ENCODE results near the gene SP6.

SP6 gene

DNA sequence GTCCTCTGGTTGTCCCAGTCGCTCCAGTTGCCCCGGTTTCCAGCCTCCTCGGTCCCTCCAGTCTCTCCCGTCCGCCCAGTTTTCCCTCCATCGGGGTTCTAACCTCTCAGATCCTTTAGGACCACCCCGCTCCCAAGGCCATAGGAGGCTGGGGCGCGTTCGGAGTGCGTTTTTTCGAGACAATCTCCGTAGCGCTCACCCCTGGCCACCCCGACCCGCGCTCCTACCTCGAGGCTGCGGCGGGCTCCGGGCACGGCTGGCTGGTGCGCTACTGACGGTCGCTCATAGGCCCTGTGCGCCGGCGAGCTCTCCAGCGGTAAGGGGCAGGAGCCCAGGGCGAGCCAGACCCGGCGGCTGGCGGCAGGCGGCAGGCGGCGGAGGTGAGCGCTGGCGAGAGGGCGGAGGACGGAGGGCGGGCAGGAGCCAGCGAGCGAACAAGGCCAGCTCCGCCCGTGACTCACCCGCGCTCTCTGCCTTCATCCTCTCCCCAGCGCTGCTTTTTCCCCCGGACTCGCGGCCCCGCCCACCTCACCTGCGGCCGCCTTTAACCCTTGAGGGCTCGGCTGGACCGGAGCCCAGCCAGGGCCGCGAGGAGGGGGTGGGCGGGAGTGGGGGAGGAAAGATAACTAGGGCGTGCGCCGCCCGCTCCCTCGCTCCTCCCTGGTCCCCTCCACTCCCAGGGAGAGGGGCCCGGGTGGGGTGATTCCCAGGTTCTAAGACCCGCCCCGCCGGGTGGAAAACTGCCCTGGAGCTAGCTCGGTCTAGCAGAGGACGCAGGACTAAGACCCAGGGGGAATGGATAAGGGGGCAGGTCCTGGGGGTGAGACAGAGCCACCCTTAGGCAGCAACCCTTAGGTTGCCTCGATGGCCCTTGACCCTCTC, at the start of gene SP6:
SP6 (minus strand) TSS at position 472 of the 882 bp plus-strand sequence. CDS start 2,734 bp downstream, outside the sequence.
- peak; percentile 79 for DNase-seq

DNA sequence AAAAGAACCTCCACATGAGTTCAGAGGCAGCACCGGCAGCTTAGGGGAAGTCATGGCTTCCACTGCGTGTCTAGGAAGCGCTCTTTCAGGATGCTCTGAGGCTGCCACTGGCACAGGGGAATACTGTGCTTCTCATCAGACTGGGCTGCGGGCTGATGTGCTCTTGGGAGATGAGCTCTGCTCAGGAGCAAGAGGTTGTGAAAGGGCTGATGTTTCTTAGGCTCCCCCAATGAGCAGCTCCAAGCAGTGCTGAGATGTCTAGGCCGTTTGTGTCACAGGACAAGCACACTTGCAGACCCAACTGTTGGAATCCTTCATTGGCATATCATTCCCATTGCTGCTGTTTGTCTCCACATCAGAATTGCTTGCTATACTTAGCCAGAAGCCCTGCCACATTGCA, 48.7 kb upstream of the SP6 start:
- no peak for DNase-seq

DNA sequence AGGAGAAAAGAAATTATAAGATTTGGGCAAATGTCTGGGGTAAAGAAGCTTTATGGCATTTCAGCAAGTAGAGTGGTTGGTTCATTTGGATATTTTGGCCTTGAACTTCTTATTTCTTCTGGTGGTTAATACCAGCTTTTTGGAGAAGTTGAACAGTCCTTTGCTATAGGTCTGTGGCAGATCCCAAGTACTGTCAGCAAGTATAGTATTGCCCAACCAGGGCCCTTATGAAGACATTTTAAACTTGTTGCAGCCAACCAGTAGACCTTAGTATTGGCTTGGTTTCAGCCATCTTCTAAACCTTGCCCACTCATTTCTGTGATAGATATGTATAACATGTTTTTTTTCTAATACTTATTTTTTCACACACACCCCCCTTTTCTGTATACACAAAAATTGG, 47.3 kb upstream of the SP6 start:
- DNase-seq: no peak

DNA sequence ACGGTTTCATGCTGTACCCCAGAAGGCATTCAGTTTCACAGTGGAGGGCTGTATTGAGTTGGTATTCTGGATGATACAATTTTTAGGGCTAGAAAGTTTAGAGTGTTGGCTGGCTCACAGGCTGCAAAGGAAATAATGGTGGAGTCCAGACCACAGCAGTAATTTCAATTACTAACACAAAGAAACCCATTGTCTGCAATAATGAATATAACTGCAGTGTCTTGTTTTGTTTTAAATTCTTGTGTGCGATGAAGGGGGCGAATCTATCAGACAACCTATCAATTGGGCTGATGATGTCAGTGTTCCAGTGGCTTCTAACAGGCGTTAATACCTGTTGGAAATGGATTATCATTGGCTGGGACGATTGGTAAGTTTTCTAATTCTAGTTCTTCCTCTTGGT, 46.6 kb upstream of the SP6 start:
- no peak for DNase-seq

DNA sequence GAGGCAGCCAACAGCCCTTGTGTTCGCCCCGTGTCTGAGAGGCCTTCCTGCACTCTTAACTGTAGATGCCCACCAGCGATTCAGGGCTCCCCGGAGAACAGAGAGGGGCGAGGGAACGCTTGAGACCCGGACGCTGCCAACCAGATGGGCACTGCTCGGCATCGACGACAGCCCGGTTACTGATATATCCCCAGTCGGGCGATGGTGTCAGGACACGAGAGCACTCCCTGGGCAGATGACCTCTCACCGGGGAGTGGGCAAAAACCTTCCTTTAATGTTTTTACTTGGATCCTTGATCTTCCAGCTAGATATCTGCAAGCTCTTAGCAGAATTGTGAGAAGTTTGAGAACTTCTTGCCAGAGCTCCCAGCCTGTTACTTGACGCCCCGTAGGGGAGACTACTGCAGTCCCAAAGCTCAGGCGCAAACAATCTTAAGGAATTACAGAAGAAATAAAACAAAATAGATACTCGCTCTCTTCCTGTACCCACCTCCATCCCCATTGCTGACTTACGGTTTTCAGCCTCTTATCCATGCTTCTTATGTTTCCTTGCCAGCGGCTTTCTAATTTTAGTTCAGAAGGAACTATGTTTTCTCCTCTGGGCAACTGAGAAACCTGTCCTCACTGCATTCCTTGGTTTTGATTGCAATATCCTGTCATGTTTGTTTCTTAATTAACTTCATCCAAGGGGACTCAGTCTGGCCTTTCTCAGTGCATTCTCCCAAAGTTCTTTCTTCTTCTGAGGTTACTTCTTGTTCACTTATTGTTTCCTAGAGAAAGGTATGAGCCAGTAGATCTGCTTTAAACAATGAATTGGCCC, 45.9 kb upstream of the SP6 start:
- no peak for DNase-seq

DNA sequence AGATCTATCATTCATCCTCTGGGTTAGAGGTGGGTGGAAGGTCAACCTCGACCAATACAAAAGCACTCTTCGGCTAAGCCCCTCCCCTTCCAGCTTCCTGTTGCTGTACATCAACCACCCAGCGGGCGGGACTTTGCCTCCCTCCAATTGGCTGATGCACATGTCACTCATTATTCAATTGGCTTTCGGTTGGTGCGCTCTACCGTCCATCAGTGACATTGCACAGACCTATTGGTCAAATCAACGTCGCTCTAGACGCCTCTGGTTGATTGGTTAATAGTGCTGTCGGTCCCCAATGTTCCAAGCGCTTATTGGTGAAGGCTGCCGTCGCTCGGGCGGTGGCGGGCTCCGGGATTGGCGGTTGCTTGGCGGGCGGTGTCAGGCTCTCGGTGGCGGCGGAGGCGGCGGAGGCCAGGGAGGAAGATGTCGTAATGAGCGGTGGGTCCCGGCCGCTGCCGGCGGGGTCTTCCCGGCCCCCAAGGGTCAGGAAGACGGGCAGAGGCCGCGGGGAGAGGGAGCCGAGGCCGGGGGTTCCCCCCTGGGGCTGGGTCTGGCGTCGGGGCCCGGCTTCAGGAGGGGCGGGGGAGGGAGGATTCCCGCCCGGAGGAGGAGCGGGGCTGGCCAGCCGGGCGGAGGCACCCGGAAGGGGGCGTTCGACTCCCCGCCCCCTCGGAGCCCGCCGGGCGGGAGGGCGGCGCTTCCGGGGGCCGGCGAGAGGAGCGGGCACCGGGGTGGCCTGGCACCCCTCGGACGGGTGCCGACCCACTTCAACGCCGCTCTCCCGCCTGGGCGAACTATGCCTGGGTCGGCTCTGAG, 45.1 kb upstream of the SP6 start, which contains the start of gene SP2:
SP2 (plus strand) TSS at position 381 of the 816 bp plus-strand sequence; CDS start at position 432, 51 bp downstream.
- DNase-seq: peak; percentile 100

DNA sequence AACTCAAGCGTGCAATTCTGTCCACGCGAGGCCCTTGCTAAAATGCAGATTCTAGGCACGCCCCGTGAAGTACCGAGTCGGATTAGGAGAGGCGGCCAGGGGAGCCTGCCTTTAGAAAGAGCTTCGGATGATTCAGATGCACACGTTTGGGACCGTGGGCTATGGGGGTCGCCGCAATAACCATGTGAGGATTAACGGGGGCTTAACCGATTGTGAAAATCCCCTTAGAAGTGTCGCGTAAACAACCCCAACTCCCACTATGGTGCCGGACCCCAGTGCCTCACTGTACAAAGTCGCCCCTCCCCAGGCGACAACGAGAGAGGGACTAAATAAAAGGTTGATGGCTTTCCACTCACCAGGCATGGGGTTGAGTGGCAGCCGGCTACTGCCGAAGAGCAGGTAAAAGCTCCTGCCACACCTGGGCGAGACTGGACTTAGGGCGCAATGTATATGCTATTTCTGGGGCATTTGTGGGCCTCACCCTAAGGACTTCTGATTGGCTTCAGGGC, 44.4 kb upstream of the SP6 start:
- DNase-seq: no peak

DNA sequence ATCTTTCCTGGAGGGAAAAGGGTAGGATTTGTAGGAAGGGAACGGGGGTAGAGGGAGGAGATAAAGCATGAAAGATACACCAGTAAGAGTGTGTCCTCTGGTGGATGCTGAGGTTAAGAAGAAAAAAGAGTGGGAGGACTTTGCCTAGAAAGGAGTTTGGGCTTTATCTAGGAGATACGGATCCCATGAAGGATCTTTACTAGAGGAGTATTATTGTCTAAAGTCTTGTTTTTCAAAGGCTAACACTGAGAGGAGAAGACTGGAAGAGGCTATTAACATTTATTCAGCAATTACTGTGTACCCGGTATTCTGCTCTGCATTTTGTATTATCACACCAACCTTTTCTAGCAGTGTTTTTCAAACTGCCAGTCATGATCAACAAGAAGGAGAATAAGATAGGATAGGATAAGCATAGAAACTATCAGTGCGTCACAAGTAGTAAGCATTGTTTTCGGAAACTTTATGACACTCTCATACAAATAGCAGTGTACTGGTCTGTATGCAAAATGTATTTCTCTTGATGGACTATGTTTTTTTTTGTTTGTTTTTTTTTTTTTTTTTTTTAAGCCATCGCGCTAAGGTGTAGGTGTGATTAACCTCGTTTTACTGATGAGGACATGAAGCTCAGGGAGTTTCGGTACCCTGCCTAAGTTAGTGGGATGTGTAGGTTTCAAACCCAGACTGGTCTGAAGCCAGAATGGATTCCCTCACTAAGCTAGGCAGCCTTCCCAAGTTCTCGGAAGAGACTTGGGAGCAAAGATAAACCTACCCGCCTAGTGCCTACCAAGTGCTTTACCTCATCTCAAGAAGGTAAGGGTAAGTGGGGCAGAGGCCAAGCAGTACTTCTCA, 43.8 kb upstream of the SP6 start:
- DNase-seq: no peak

DNA sequence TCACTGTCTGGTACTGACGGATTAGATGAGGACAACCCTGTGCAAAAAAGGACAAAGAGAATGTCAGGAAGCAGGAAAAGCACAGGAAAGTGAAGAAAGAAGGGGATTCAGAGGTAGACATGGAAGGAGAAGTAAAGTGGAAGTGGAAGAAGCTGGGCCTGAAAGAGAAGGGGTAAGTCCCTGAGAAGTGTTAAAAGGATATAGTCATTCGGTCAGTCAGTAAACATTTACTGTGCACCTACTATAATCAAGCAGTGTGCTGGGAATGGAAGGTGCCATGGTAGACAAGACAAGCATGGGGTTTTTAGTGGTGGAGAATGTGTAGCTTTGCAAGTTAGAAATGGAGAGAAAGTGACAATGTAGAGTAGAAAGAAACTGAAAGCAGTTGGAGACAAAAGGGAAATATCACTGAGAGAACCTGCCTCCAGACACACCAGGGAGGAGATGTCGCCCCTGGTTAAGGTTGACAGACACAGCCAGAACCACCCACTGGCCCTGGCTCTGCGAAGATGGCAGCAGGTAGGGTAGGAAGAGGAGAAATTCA, 40.7 kb upstream of the SP6 start:
- DNase-seq: no peak

DNA sequence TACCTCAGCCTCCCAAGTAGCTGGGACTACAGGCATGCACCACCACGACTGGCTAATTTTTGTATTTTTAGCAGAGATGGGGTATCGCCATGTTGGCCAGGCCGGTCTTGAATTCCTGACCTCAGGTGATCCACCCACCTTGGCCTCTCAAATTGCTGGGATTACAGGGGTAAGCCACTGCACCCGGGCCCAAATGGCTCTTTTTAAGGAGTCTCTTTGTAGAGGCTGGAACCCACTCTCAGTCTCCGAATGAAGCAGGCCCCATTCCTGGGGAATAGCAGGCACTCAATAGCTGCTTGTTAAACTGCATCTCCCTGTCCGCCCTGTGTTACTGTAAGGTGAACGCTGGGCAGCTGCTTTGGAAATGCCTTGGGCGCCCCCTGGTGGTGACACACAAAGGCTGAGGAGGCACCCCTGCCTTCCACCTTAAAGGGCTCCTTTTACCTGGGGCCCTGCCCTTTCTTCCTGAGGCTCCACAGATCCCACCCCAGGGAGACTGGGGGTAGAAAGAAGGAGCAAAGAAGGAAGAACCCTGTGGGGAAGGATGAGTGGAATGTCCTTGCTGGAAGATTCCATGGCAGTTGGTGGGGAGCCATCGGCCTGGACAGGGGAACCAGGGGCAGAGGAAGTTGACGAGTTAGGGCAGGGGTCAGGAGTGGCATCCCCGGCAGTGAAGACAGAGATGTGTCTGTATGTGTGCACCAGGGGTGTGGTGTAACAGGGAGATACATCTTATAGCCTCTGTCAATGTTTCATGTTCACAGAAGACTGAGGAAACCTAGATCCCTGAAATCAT, 39.0 kb upstream of the SP6 start:
- peak; percentile 86 for DNase-seq

DNA sequence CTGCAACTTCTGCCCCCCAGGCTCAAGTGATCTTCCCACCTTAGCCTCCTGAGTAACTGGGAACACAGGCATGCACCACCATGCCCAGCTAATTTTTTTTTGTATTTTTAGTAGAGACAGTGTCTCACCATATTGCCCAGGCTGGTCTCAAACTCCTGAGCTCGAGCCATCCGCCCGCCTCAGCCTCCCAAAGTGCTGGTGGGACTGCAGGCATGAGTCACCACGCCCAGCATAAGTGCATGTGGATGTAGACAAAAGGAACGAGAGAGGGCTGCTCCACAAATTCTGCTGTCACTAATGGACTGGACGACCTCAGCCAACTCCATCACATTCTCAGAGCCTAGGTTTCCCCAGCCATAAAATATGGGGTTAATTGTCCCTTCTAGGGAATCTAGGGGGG, 37.3 kb upstream of the SP6 start:
- no peak for DNase-seq

DNA sequence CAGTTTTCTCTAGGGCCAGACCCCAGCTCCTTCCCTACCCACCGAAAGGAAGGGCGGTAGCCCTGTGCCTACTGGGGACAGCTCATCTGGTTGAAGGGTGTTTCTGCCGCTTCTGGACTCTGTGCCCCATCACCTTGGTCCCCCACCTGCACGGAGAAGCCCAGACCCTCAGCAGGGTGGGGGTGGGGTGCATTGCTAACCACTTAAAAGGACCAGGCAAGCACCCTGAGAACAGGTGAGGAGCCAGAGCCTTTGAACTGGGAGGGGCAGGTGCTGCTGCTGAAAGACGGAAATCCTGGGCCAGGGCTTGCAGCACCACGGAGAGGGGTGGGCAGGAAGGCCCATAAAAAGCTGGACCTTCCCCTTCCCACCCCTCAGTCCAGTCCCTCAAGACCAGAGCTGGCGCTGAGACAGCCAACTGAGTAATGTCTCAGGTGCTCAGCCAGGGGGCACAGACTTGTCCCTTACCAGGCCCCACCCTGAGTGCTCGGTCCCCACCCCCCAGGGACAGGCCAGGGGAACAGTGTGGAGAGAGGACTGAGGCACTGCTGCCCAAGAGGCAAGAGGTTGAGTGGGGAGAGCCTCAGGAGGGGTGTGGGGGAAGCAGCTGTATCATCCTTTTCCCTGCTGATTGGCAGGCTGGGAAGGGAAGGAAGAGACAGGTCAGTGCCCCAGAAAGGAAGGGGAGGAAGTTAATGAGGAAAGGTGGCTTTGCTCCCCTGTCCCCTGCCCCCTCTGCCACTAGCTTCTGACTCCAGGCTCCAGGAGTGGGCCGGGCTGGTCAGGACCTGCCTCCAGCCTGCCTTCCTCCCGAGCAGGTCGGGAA, 34.2 kb upstream of the SP6 start:
- DNase-seq: no peak

DNA sequence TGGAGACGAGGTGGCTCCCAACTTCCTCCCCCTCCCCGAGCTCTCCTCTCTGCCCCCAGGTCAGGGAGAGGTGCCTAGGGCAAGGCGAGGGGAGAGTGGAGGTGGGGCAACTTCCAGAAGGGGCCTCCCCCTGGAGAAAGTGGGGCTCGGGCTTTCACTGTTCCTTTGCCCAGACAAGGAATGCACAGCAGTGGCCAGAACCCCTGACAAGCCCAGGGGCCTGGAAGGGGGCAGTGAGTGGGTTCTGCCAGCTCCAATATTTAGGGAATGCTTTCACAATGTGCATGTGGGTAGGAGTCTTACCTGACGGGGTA, 33.4 kb upstream of the SP6 start:
- DNase-seq: no peak

DNA sequence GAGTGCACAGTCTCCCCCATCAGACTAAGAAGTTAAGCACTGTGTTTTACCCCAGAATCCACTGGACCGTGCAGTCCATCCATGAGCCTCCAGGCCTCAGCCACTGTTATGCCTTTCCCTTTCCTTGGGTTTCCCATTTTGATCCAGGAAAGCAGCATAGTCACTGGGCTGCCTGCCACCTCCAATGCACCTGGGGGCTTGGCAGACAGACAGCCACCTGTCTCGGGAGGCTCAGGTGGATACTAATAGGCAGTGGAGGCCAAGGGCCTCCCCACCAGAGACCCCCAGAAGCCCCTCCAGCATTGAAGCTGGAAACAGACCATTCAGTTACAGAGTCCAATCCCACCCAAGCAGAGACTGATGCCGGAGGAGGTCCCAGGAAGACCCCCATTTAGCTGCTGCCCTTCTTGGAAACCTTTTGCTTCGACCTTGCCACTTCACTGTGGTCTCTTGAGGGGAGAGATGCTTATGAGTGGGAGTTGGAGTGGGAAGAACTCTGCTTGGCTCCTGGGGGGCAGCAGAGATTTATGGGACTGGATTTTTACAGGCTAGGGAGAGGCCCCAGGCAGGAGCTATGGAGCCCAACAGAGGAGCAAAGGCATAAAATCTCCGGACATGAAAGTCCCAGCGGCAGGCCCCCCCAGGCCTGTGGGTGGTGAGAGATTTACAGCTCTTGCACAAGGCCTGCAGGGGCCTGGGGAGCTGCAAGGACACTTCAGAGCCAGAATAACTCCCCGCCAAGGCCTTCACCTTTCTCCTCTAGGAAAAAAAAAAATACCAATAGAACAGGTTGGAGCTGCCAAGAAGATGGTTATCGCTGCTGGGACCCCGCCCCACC, 32.8 kb upstream of the SP6 start:
- no peak for DNase-seq

DNA sequence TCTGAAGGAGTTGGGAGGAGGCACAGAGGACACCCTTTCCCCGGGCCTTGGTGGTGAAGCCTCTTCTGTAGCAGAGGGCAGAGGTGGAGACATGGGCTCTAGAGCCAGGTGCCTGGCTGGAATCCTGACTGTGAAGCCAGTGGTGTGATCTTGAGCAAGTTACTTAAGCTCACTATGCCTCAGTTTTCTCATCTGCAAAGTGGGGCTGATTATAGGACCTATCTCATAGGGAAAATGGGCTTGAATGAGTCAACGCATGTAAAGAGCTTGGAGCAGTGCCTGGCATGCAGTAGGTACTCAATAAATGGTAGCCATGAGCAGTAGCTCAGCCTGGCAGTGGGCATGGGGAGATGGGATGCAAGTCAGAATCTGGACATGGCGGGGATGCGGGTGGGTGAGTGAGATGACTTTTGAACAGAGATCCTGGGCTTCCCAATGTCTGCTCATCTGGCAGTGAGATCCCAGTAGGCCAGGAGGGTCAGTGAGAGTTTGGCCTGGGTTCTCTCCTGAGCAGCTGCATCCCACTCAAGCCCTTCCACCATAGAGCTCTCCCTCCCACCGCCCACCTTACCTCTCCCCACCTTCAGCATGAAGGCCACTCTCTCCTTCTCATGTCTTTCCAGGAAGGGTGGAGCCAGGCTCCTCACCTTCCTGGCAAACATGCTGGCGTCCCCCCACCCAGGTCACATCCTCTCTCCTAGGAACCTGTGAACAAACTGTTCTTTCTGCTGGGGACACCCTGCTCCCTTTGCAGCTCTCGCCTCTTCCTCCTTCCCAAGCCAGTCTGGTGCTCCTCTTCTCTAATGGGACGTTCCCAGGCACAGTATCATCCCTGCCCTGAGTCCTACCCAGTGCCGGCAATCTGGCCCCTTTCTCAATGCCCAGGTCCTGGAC, 32.0 kb upstream of the SP6 start:
- no peak for DNase-seq

DNA sequence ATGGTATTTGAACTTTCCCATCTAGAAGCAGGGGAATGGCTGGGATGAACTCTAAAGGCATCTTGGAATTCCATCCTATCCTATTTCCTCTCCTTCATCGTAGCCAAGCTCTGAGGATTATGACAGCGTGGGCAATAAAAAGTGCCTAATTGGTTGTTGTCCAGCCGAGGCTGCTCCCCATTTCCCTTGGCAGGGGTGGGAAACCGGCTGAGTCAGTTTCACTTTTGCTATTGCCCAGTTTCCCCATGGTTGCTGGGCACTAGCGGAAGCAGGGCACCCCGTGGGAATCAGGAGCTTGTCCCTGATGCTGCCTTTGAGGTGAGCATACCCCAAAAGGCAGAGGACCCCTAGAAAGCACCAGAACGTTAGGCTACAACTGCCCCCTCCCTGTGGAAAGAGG, 31.3 kb upstream of the SP6 start:
- no peak for DNase-seq

DNA sequence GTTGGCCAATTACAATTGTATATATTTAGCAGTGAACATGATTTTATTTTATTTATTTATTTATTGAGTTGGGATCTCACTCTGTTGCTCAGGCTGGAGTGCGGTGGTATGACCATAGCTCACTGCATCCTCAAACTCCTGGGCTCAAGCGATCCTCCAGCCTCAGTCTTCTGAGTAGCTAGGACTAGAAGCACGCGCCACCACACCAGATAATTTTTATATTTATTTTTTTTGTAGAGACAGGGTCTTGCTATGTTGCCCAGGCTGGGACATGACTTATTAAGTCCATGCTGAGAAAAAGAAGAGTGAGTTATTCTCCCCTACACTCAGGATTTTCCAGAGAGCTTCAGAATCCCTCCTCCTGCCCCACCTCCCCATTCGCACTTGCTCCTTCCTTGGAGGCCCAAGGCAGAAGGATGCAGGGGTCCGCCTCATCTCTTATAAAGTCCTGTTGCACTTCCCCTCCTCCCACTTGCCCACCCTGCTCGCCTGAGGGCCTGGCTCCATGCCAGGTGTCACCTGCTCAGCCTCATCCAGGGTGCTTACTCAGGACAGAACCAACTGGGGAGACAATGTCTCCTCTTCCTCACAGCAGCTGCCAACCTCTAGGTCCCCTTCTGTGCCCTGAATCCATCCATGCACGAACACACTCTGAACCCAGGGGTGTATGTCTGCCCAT, 29.0 kb upstream of the SP6 start:
- DNase-seq: no peak
